GM15510 (cell line): ENCODE results near the gene GPR68.

Experiments used
- POLR2A ChIP-seq: IDR thresholded peaks from 3 replicates; pipeline ENCODE4 v1.6.1; 2011; ENCODE audit warnings: borderline replicate concordance; ENCODE audit not compliant: insufficient read length; ENCODE audit errors: extremely low read depth

Gene GPR68

DNA sequence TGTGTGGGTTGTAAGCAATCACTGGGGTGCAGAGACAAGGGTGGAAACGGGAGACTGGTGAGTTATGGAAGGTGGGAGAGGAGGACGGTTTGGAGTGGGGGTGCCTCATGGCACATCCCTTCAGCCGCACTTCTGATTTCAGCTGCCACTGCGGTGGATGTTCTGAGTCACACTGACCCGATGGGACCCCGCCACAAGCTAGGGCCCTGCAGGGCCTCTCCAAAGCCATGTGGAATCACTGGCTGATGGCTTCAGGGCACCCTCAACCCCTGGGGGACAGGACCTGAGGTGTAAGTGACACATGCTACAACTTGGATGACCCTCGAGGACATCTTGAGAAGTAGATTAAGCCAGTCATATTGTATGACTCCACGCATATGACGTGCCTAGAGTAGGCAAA, 53.7 kb downstream of the GPR68 start:
- TF ChIP-seq POLR2A, result no peak

DNA sequence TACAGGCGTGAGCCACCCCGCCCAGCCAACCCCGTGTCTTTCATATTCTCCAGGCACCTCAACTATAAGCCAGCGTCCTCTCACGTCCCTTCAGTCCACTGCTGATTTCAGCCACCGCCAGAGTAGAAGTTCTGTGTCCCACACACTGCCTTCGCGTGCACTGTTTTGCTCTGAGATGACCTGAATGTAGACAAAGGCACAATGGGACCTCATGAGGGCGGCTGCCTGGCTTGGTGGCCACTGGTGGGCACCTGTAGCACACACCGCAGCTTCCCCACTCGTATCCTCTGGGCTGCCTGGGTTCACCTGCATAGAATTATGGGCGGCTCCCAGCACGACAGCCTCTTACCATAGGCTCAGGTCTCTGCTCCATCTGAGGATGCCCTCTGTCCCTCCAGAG, 57.2 kb downstream of the GPR68 start:
- no peak for TF ChIP-seq POLR2A

DNA sequence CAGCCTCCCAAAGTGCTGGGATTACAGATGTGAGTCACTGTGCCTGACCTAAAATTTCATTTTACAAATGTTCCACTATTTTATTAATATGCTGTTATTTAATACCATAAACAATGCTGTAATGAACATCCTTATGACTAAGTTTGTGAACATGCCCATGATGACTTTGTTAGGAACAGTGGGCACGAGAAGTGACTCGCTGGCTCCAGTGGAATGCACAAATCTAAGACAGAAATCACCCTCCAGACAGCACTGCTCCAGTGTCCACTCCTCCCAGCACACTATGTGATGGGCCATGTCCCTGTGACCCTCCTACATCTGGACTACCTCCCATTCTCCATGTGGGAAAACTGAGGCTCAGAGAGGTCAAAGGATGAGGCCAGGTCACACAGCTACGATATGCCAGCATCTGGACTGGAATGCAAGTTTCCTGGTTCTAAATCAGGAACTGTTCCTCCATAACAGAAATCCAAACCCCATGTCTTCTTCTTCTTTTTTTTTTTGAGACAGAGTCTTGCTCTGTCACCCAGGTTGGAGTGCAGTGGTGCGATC, 57.9 kb downstream of the GPR68 start:
- no peak for TF ChIP-seq POLR2A

DNA sequence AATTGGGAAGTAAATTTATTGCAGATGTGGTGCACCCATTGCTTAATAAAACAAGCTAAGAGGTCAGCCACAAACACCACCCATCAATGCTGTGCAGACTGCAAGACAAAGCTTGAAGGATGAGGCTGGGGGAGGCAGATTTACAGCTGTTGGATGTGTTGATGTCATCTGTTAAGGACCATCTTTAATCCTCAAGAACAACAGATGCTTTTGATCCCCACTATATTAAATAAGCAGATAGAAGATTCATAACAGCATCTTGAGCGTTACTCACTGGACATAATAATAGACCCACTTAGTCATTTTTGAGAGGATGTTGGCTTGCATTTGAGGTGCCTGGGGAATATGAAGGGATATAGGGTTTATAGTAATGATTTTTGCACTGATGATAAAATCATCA, 58.8 kb downstream of the GPR68 start:
- no peak for TF ChIP-seq POLR2A

DNA sequence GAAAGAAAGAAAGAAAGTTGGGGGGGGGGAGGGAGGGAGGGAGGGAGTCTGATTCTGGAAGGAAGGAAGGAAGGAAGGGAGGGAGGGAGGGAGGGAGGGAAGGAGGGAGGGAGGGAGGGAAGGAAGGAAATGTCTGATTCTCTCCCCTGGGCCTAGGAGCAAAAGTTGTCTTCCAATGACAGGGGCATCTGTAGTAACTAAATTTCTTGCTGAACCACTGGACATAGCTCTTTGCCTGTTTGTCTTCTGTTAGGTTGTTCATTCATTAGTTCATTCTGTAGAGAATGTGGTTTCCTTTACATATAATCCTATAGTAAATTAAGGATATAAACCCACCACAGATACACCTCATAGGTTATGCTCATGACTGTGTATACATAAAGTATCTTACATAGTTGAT, 59.9 kb downstream of the GPR68 start:
- no peak for TF ChIP-seq POLR2A
